Transverse colon (tissue), 4 donors: Measurements from ENCODE around the gene XPC. TPM values are rescaled to one million over a fixed set of nuclear protein-coding genes. Genes with fewer than 3 reads are reported as not detected.

Source experiments
- DNase-seq: peaks from one replicate; pipeline ENCODE4 v3.0.0-alpha.2; 2019
- H3K27ac ChIP-seq, 4 donors: fragments of 200-600 bp; sonication (generic); 2 replicates each; pipeline ENCODE4 v1.5.1; 2016 to 2018; ENCODE audit warnings: inconsistent platforms in 4 of 4
- H3K27me3 ChIP-seq: fragments of 200-600 bp; sonication (generic); 2 replicates; pipeline ENCODE4 v1.5.1; 2017; ENCODE audit warnings: inconsistent platforms
- H3K36me3 ChIP-seq, 4 donors: fragments of 200-600 bp; sonication (generic); 2 replicates each; pipeline ENCODE4 v1.5.1; 2017 to 2019; ENCODE audit warnings: inconsistent platforms in 4 of 4
- H3K4me1 ChIP-seq, 4 donors: fragments of 200-600 bp; sonication (generic); 2 replicates each; pipeline ENCODE4 v1.5.1; 2017 to 2020; ENCODE audit warnings: inconsistent platforms in 4 of 4
- H3K4me3 ChIP-seq, 4 donors: fragments of 200-600 bp; sonication (generic); 1 replicate in 1 of 4; 2 replicates in 3 of 4; pipeline versions ENCODE4 v1.5.1 to v1.6.1; 2017 to 2019; ENCODE audit warnings: inconsistent platforms in 4 of 4
- H3K9me3 ChIP-seq, 2 donors: fragments of 200-600 bp; sonication (generic); 2 replicates each; pipeline ENCODE4 v1.5.1; 2017 to 2019; ENCODE audit warnings: inconsistent platforms in 2 of 2
- CTCF ChIP-seq, 5 experiments: fragments of 200-600 bp in 3 of 5; fragments of 450-650 bp in 2 of 5; sonication (generic) in 3 of 5; IDR thresholded peaks; 1 replicate in 2 of 5; 2 replicates in 3 of 5; pipeline ENCODE4 v1.5.1; 2016 to 2017; ENCODE audit warnings: antibody characterized with exemption in 5 of 5, inconsistent platforms in 3 of 5, mild to moderate bottlenecking in 2 of 5, moderate library complexity in 1 of 5
- EP300 ChIP-seq: sonication (generic); formaldehyde crosslinking; IDR thresholded peaks from one replicate; pipeline ENCODE4 v1.6.1; 2017; ENCODE audit warnings: antibody characterized with exemption, low read depth
- POLR2A ChIP-seq: fragments of 450-650 bp; IDR thresholded peaks from one replicate; pipeline ENCODE4 v1.6.1; 2016; ENCODE audit warnings: antibody characterized with exemption, mild to moderate bottlenecking, moderate library complexity
- POLR2AphosphoS5 ChIP-seq, 3 donors: sonication (generic); formaldehyde crosslinking; IDR thresholded peaks; one replicate each; pipeline ENCODE4 v1.6.1; 2016; ENCODE audit warnings: antibody characterized with exemption in 3 of 3
- whole genome bisulfite sequencing, 2 donors: methylation state at CpG; one replicate each; pipeline ENCODE4 v1.1.5; 2018; ENCODE audit warnings: low coverage in 1 of 2; 5-methylcytosine and 5-hydroxymethylcytosine counted together
- in situ Hi-C, 4 donors: fragments of 200-750 bp; cut with MboI; loops; one replicate each; pipeline versions ENCODE4 v1.15.0 to v1.15.1; 2017; ENCODE audit warnings: low sequenced_read_pairs in 3 of 4, low pct_ligation_motif_present in 1 of 4, low pct_unique_long_range_greater_than_20kb in 1 of 4
- intact Hi-C: fragments of 100-400 bp; cut with DNase I; formaldehyde crosslinking; loops from one replicate; pipeline ENCODE4 v1.15.1; 2023; ENCODE audit warnings: low total_unique reads
- total RNA-seq, 4 donors: library from RNA; depleted of rRNA; stranded (reverse); fragments of >200 nt; gene quantifications; one replicate each; pipeline ENCODE4 v1.1.0, GENCODE V29; 2016

Gene XPC
- total RNA-seq, 4 donors from 2014 or later = 30.7 to 287 (median 46.6) TPM

- H3K4me1 ChIP-seq = peaks cover 7 to 14% (median 10%) of the 10 kb centered on the region in 4 donors
- no peak for DNase-seq
- no peak overlapping the region for H3K27ac ChIP-seq
- intact Hi-C loops (no loop called here), in situ Hi-C loops (loop anchor here in 1 of 4 donors (10.0 to 25.0 kb wide), 2 partner anchors 288 to 479 kb away; partner anchors contain the start of gene CCDC174)
- WGBS, 2 donors = 55 to 100% methylated on average over 1 to 2 of the region's 2 CpGs
- H3K27me3 ChIP-seq = no peaks in the 10 kb centered on the region
- no peak for TF ChIP-seq POLR2A
- no peak for TF ChIP-seq CTCF (IDR thresholded peaks at IDR 0.05)
- no peak for TF ChIP-seq POLR2AphosphoS5 (IDR thresholded peaks at IDR 0.05)
- no peak for TF ChIP-seq EP300
- no peaks in the 10 kb centered on the region for H3K9me3 ChIP-seq
- peaks cover 0 to 39% (median 7%) of the 10 kb centered on the region in 4 donors for H3K36me3 ChIP-seq
- H3K4me3 ChIP-seq = no peak overlapping the region
Measured at GRCh38 chr3:14183015-14183577, 4.7 kb upstream of the XPC start.

- 96 to 100% methylated on average over 1 to 3 of the region's 3 CpGs for WGBS, 2 donors
- no peaks in the 10 kb centered on the region for H3K9me3 ChIP-seq
- TF ChIP-seq POLR2A = no peak
- no peak for TF ChIP-seq POLR2AphosphoS5 (IDR thresholded peaks at IDR 0.05)
- TF ChIP-seq CTCF (IDR thresholded peaks at IDR 0.05) = no peak
- no peak for TF ChIP-seq EP300
- in situ Hi-C loops (loop anchor here in 1 of 4 donors (10.0 to 25.0 kb wide), 2 partner anchors 286 to 481 kb away; partner anchors contain the start of gene CCDC174), intact Hi-C loops (no loop called here)
- DNase-seq = no peak
- H3K27ac ChIP-seq = no peak overlapping the region
- peaks cover 8 to 28% (median 21%) of the 10 kb centered on the region in 4 donors for H3K4me1 ChIP-seq
- no peaks in the 10 kb centered on the region for H3K27me3 ChIP-seq
- H3K4me3 ChIP-seq = no peak overlapping the region
- H3K36me3 ChIP-seq = peaks cover 0 to 27% (median 6%) of the 10 kb centered on the region in 4 donors
Measured at GRCh38 chr3:14181253-14181652, 2.9 kb upstream of the XPC start.

- Histone ChIP-seq H3K4me3 (no peak overlapping the region), H3K27ac (no peak overlapping the region), H3K4me1 (peaks cover 11 to 36% (median 24%) of the 10 kb centered on the region in 4 donors), H3K36me3 (peaks cover 0 to 21% (median 3%) of the 10 kb centered on the region in 4 donors), H3K9me3 (no peaks in the 10 kb centered on the region), H3K27me3 (no peaks in the 10 kb centered on the region)
- DNase-seq = no peak
- intact Hi-C loops = no loop called here
- 92 to 100% methylated on average over 1 of the region's 1 CpG for whole genome bisulfite sequencing, 2 donors
- TF ChIP-seq POLR2A = no peak
- no peak for TF ChIP-seq POLR2AphosphoS5 (IDR thresholded peaks at IDR 0.05)
- TF ChIP-seq EP300 = no peak
- TF ChIP-seq CTCF (IDR thresholded peaks at IDR 0.05) = no peak
- in situ Hi-C loops = loop anchor here in 1 of 4 donors (10.0 to 25.0 kb wide), 3 partner anchors 55 to 483 kb away; partner anchors contain the start of genes CCDC174, CHCHD4 and TMEM43
Measured at GRCh38 chr3:14179795-14180194, 1.4 kb upstream of the XPC start.

- peak overlapping the region; percentile 96 to 99 (median 98) for H3K27ac ChIP-seq
- H3K4me3 ChIP-seq = peak overlapping the region; percentile 80 to 97 (median 89)
- H3K27me3 ChIP-seq = no peaks in the 10 kb centered on the region
- TF ChIP-seq POLR2AphosphoS5 (IDR thresholded peaks at IDR 0.05) = no peak
- no peak for TF ChIP-seq POLR2A
- no peak for TF ChIP-seq EP300
- no peak for TF ChIP-seq CTCF (IDR thresholded peaks at IDR 0.05)
- H3K9me3 ChIP-seq = no peaks in the 10 kb centered on the region
- in situ Hi-C loops = loop anchor here in 1 of 4 donors (10.0 to 25.0 kb wide), 2 partner anchors 54 to 483 kb away; partner anchors contain the start of genes CCDC174, CHCHD4 and TMEM43
- intact Hi-C loops = no loop called here
- peaks cover 0 to 19% (median 2%) of the 10 kb centered on the region in 4 donors for H3K36me3 ChIP-seq
- no peak for DNase-seq
- 0 to 10% methylated on average over 1 to 3 of the region's 3 CpGs for WGBS, 2 donors
- peaks cover 11 to 39% (median 24%) of the 10 kb centered on the region in 4 donors for H3K4me1 ChIP-seq
Measured at GRCh38 chr3:14179114-14179465, 689 bp upstream of the XPC start.
